Posterior vena cava (tissue), 2 donors: Measurements from ENCODE around the gene PAOX. TPM values are rescaled to one million over a fixed set of nuclear protein-coding genes. Genes with fewer than 3 reads are reported as not detected.
"Not testable (repeated sequence)": the region's sequence is repeated elsewhere in the genome, so short reads cannot be mapped to it uniquely, and the experiment has no call there.

ENCODE experiments used
- DNase-seq: peaks from one replicate; pipeline ENCODE4 v3.0.0-alpha.2; 2020; ENCODE audit warnings: low spot score
- intact Hi-C, 2 donors: fragments of 100-400 bp; cut with DNase I; formaldehyde crosslinking; loops; one replicate each; pipeline versions ENCODE4 v1.14.1 to v1.14.2; 2022 to 2023
- microRNA-seq, 2 donors: library from miRNA; unstranded; fragments of <30 nt; microRNA quantifications; one replicate each; pipeline ENCODE4 v1.2.0, GENCODE V29; 2020 to 2021; ENCODE audit warnings: borderline microRNAs expressed in 2 of 2
- total RNA-seq, 2 donors: library from RNA; stranded (reverse); fragmentation: NEBNext Ultra II Directional; extraction: Animal tissue kit (Norgen Biotek cat#: 25700); gene quantifications; one replicate each; pipeline ENCODE4 v1.2.1, GENCODE V29; 2021
- donor health status: DM: yes; HTN: yes; CAD: no.
- donor health status: DM: yes; HTN: yes; CAD: no.

Gene PAOX
- total RNA-seq, 2 donors from 2014 or later, result 2.8 to 3.5 TPM

DNA sequence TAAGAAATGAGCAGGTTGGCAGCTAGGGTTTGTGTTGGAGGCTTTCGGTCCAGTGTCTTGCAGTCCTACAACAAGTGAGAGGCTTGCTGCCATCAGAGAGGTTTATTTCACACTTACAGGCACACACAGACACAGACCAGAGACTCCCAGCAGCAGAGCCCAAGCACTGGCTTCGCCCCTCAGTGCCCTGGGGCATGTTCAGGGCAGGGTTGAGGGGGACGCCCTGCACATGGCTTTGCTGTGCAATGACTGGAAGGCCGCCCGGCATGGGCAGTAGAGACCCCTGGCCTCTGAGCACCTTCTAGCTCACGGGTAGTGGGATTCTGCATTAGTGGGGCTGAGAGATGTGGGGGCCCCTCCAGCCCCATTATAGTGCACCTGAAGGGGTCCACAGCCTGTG is 41.5 kb downstream of the PAOX start:
- intact Hi-C loops, result no loop called here
- DNase-seq, result peak; percentile 68

- intact Hi-C loops, result no loop called here
Measured at GRCh38 chr10:133421336-133422222, 42.5 kb downstream of the PAOX start.

GRCh38 chr10:133422223-133422806 is 43.3 kb downstream of the PAOX start:
- intact Hi-C loops, result no loop called here
- no peak for DNase-seq

More at GRCh38 chr10:133421336-133422222, 42.5 kb downstream of the PAOX start:
- DNase-seq, result peak; percentile 64

- intact Hi-C loops, result no loop called here
- DNase-seq, result peak; percentile 67
Measured at GRCh38 chr10:133422807-133423771, 44.0 kb downstream of the PAOX start.

DNA sequence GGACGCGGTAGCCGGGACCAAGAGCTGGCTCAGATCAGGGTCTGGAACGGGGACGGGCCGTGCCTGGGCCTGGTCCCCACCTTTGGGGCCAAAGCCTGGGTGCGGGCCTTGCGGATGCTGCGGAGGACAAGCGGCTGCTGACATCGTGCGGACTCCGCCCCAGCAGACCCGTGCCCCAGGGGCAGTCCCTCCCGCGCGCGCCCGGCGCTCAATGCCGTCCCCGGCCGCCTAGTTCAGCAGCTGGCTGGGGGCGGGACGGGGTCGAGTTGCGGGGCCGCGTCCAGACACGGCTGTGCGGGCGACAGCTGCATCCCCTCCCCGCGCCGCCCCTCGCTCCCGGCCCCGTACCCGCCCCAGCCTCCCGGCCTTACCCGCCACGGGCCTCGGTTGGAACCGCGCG is 45.0 kb downstream of the PAOX start:
- intact Hi-C loops, DNase-seq: not testable (repeated sequence)

DNA sequence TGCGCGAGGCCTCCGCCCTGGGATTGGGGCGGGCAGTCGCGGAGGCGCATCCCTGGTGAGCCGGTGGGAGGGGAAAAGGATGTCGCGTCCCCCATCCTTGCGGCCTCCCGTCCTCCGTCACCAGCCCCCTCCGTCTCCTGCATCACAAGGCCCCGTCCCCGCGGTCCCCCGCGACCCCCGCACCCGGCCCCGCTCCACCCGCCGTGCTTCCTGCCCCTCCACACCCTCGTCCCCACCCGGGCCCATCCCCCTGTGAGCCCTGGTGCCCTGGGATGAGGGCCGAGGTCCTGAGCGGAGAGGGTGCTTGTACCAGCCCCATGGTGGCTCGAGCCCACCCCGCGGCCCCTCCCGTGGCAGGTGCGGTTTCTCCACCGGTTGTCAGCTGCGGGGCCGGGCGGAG is 45.5 kb downstream of the PAOX start, which contains the start of gene SPRN:
Gene SPRN, minus strand, starts transcription at position 25 of the 400 bp plus-strand sequence. CDS start 944 bp downstream, outside the sequence.
- intact Hi-C loops, result not testable (repeated sequence)
- peak; percentile 71 for DNase-seq

DNA sequence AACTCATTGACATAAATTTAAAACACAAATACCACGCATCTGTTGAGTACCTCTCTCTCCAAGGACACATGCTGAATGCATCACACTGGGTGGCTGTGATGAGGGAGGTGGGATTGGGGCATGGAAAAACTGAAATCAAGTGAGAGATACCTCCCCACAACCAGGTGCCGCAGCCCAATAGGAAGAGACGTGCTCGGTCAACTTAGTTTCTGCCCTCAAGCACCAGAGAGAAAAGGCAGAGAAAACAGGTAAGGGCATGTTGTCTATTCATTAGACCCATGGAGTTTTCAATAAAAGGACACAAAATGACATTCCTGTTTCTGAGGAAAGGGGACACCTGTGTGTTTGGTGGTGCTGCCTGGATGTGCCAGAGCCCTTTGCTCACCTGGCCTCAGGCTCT is 50.5 kb downstream of the PAOX start:
- DNase-seq, intact Hi-C loops: not testable (repeated sequence)

- intact Hi-C loops, DNase-seq: not testable (repeated sequence)
Measured at GRCh38 chr10:133431888-133432613, 53.0 kb downstream of the PAOX start.

GRCh38 chr10:133432789-133433188 is 53.7 kb downstream of the PAOX start:
- intact Hi-C loops, DNase-seq: not testable (repeated sequence)

DNA sequence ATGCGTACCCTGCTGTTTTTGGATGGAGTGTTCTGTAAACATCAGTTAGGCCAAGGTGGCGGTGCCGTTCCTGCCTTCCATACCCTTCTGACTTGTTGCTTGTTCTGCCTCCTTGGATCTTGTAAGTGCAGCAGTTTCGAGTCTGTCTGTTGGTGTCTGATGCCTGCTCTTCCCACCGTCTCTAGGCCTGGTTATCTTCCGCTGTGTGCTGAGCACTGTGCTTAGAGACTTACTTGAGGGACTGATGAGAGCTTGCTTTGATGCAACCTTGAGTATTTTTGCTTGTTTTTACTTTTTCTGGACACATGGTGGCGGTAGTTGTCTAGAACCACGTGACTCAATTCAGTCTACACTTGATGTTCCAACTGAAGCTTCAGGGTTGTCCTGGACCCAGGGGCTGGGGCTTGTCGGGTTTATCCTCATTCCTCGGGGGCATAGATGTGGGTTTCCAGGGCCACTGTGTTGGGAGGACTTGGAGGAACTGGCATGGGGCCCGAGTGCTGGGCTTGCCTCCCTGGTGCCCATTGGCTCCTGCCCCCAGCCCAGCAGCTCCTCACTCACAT is 59.7 kb downstream of the PAOX start:
- peak; percentile 7 for DNase-seq
- intact Hi-C loops, result no loop called here

DNA sequence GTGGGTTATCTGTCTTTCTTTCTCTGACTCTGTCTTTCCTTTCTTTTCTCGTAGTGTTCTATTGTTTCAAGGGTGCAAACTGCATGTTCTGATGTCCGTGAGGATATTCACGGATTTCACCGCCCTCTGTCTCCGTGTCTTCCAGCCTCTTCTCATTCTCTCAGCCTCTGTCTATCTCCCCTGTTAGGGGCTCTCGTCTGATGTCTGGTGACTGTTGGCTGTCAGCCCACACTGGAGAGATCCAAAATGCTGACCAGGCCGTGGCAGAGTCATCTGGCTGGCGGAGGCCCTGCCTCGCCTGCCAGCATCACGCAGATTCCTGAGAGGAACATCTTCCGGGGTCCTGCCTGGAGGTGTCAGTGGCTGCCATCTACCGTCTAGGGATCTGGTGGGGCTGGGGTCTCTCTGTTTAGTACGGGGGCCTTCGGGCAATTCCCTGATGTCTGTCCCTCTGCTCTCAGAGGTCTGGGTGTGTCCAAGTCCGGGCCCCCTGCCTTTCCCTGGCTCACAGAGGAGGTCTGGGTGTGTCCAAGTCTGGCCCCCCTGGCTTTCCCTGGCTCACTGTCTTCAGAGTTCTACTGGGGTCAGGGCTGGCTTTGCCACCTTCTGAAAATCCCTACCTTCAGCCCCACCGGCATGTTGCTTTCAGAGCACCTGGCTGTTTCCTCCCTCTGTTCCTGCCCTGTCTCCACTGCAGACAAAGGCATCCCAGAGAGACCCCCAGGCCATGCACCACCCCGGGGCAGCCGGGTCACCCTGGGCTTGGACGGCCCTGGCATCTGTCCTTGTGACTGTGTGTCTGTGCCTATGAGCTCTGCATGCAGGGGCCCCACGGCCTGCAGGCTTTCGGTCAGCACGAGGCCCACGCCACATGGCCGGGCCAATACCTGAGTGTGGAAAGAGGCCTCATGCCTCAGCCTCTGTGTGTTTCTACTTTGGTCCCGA is 60.7 kb downstream of the PAOX start:
- intact Hi-C loops, result no loop called here
- peak; percentile 78 for DNase-seq

GRCh38 chr10:133440633-133441285 is 61.7 kb downstream of the PAOX start:
- intact Hi-C loops, result no loop called here
- peak; percentile 68 for DNase-seq

Small RNA genes lying within 50 kb of the gene (microRNA-seq; reads per million reads assigned to microRNA genes)
- gene MIR3944, result 0 to 0.97 reads per million in 2 donors

Other genes with a start within 250 kb of the PAOX start
- gene KNDC1, start 219.0 kb upstream of the PAOX start, total RNA-seq, result under 1 TPM; 0.33 to 0.37 TPM
- gene UTF1, start 149.0 kb upstream of the PAOX start, total RNA-seq, result not detected
- 1 to 10 TPM; 2.6 to 3.5 TPM for gene VENTX, start 141.4 kb upstream of the PAOX start, total RNA-seq
- gene ADAM8, start 102.4 kb upstream of the PAOX start, total RNA-seq, result 1 to 10 TPM; 7.0 to 9.0 TPM
- 10 to 100 TPM; 35.7 to 36.0 TPM for gene TUBGCP2, start 70.4 kb upstream of the PAOX start, total RNA-seq
- 10 to 100 TPM; 27.4 to 30.7 TPM for gene ZNF511, start 70.3 kb upstream of the PAOX start, total RNA-seq
- not detected for gene CALY, start 42.4 kb upstream of the PAOX start, total RNA-seq
- not detected for gene PRAP1, start 31.9 kb upstream of the PAOX start, total RNA-seq
- gene FUOM, start 21.2 kb upstream of the PAOX start, total RNA-seq, result 10 to 100 TPM; 13.8 to 17.6 TPM
- 10 to 100 TPM; 38.8 to 47.3 TPM for gene ECHS1, start 5.9 kb upstream of the PAOX start, total RNA-seq
- 10 to 100 TPM; 24.5 to 25.6 TPM for gene MTG1, start 14.9 kb downstream of the PAOX start, total RNA-seq
- under 1 TPM; 0.14 to 0.19 TPM for gene SPRN, start 45.4 kb downstream of the PAOX start, total RNA-seq
- 1 to 10 TPM; 2.9 to 3.4 TPM for gene SCART1, start 74.7 kb downstream of the PAOX start, total RNA-seq
- gene CYP2E1, start 148.1 kb downstream of the PAOX start, total RNA-seq, result 1 to 10 TPM; 2.1 to 2.9 TPM
- under 1 TPM; 0.51 to 0.76 TPM for gene SYCE1, start 186.3 kb downstream of the PAOX start, total RNA-seq
- gene FRG2B, start 247.5 kb downstream of the PAOX start, total RNA-seq, result not detected